Cardiac muscle cell (in vitro differentiated cells and primary cell): Measurements from ENCODE around the gene CACNA1A. TPM values are rescaled to one million over a fixed set of nuclear protein-coding genes. Genes with fewer than 3 reads are reported as not detected.

Experiments
- DNase-seq, 2 donors: peaks; one replicate each; pipeline versions ENCODE4 v3.0.0 to v3.0.0-alpha.2; 2010 to 2017; ENCODE audit warnings: low read depth in 1 of 2, low spot score in 1 of 2
- H3K27ac ChIP-seq: fragments of 200-600 bp; sonication (generic); 2 replicates; pipeline ENCODE4 v1.5.1; 2016
- H3K27me3 ChIP-seq: fragments of 200-600 bp; sonication (generic); 2 replicates; pipeline ENCODE4 v1.6.0; 2016; ENCODE audit warnings: control low read depth
- H3K36me3 ChIP-seq: fragments of 200-600 bp; sonication (generic); 2 replicates; pipeline ENCODE4 v1.5.1; 2016; ENCODE audit warnings: control low read depth
- H3K4me1 ChIP-seq: fragments of 200-600 bp; sonication (generic); 2 replicates; pipeline ENCODE4 v1.8.1; 2017; ENCODE audit warnings: low read depth, mild to moderate bottlenecking, mixed run types
- H3K4me3 ChIP-seq: fragments of 200-600 bp; sonication (generic); 2 replicates; pipeline ENCODE4 v1.5.1; 2016; ENCODE audit warnings: mild to moderate bottlenecking
- H3K9me3 ChIP-seq: fragments of 200-600 bp; sonication (generic); 2 replicates; pipeline ENCODE4 v1.5.1; 2017; ENCODE audit warnings: low read depth, mild to moderate bottlenecking, control low read depth
- polyA plus RNA-seq: library from polyadenylated mRNA; unstranded; fragments of >200 nt; fragmentation: Nextera tagmentation; extraction: Ambion mirVana; gene quantifications from 2 replicates; pipeline ENCODE4 v1.2.1, GENCODE V29; 2016
- total RNA-seq: library from RNA; depleted of rRNA; stranded (reverse); fragments of >200 nt; gene quantifications from 2 replicates; pipeline ENCODE4 v1.2.3, GENCODE V29; 2016
- TF ChIP-seq, protein P1 (sequence below): IDR thresholded peaks from 2 replicates; pipeline ENCODE4 v1.5.1; 2012; ENCODE audit warnings: low read depth, mild to moderate bottlenecking, low read length

The CACNA1A gene
- total and polyA plus RNA-seq, 2 experiments from 2014 or later, result 5.6 to 6.8 TPM

- no peak for DNase-seq
- H3K9me3 ChIP-seq, result no peaks in the 10 kb centered on the region
- TF ChIP-seq, protein P1, sequence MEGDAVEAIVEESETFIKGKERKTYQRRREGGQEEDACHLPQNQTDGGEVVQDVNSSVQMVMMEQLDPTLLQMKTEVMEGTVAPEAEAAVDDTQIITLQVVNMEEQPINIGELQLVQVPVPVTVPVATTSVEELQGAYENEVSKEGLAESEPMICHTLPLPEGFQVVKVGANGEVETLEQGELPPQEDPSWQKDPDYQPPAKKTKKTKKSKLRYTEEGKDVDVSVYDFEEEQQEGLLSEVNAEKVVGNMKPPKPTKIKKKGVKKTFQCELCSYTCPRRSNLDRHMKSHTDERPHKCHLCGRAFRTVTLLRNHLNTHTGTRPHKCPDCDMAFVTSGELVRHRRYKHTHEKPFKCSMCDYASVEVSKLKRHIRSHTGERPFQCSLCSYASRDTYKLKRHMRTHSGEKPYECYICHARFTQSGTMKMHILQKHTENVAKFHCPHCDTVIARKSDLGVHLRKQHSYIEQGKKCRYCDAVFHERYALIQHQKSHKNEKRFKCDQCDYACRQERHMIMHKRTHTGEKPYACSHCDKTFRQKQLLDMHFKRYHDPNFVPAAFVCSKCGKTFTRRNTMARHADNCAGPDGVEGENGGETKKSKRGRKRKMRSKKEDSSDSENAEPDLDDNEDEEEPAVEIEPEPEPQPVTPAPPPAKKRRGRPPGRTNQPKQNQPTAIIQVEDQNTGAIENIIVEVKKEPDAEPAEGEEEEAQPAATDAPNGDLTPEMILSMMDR, result no peak
These were observed 196.4 kb downstream of the CACNA1A start for GRCh38 chr19:13309864-13310263.

DNA sequence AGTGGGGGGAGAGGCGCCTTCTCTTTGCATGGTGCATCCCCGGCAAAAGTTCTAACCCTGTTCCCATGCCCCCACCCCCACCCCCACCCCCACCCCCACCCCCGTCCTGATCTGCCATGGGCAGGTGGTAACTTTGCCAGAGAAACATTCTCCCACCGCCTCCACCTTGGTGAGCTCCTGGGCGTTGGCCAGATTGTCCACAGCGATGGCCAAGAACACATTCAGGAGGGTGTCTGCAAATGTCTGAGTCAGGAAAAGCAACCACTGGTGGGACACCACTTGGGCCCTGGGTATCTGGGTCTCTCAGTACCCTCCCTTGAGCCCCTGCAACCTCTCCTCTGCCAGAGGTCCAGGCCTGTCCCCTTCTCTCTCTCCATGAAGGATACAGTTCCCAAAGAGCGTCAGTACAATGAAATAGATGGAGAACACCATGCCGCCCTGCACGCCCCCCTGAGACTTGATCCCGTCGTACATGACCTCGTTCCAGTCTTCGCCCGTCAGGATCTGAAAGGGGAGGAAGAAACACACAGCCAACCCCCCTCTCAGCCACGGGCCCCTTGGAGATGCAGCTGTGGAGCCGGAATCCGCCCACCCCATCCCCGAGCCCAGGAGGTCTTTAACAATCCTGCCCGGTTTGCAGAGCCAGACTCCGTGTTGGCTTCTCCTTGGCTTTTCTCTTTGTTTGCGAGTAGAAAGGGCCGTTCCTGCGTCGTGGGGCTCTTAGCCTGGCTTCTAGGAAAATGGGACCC, 202.7 kb downstream of the CACNA1A start:
- no peak overlapping the region for H3K27ac ChIP-seq

More at GRCh38 chr19:13309864-13310263, 196.4 kb downstream of the CACNA1A start:
- H3K27ac ChIP-seq, result no peak overlapping the region
- H3K4me3 ChIP-seq, result no peak overlapping the region
- no peaks in the 10 kb centered on the region for H3K27me3 ChIP-seq
- H3K4me1 ChIP-seq, result no peaks in the 10 kb centered on the region
- H3K36me3 ChIP-seq, result no peaks in the 10 kb centered on the region

GRCh38 chr19:13302526-13303270, 203.6 kb downstream of the CACNA1A start:
- DNase-seq, result no peak
- Histone ChIP-seq H3K9me3 (no peaks in the 10 kb centered on the region), H3K36me3 (no peaks in the 10 kb centered on the region), H3K27ac (no peak overlapping the region), H3K4me1 (no peaks in the 10 kb centered on the region), H3K4me3 (no peak overlapping the region), H3K27me3 (no peaks in the 10 kb centered on the region)
- TF ChIP-seq, protein P1, result peak; percentile 9

More for the DNA sequence above, 202.7 kb downstream of the CACNA1A start:
- Histone ChIP-seq H3K4me3 (no peak overlapping the region), H3K27me3 (no peaks in the 10 kb centered on the region), H3K4me1 (no peaks in the 10 kb centered on the region), H3K36me3 (no peaks in the 10 kb centered on the region), H3K9me3 (no peaks in the 10 kb centered on the region)
- DNase-seq, result no peak
- TF ChIP-seq, protein P1, result no peak

- H3K9me3 ChIP-seq, result no peaks in the 10 kb centered on the region
- no peaks in the 10 kb centered on the region for H3K27me3 ChIP-seq
- no peaks in the 10 kb centered on the region for H3K36me3 ChIP-seq
- H3K27ac ChIP-seq, result no peak overlapping the region
- TF ChIP-seq, protein P1, result no peak
- H3K4me1 ChIP-seq, result no peaks in the 10 kb centered on the region
- no peak overlapping the region for H3K4me3 ChIP-seq
- no peak for DNase-seq
These were observed 204.5 kb downstream of the CACNA1A start for GRCh38 chr19:13301627-13302334.

GRCh38 chr19:13300421-13301030, 205.8 kb downstream of the CACNA1A start:
- H3K27me3 ChIP-seq, result no peaks in the 10 kb centered on the region
- no peaks in the 10 kb centered on the region for H3K9me3 ChIP-seq
- H3K4me3 ChIP-seq, result no peak overlapping the region
- TF ChIP-seq, protein P1, result no peak
- no peak for DNase-seq
- H3K4me1 ChIP-seq, result no peaks in the 10 kb centered on the region
- H3K27ac ChIP-seq, result no peak overlapping the region
- no peaks in the 10 kb centered on the region for H3K36me3 ChIP-seq
